ENCODE measurements around the gene NMNAT3. TPM values are rescaled to one million over a fixed set of nuclear protein-coding genes. Genes with fewer than 3 reads are reported as not detected.

Gene NMNAT3
- total RNA-seq, 1 donor, result 0.86 TPM

DNA sequence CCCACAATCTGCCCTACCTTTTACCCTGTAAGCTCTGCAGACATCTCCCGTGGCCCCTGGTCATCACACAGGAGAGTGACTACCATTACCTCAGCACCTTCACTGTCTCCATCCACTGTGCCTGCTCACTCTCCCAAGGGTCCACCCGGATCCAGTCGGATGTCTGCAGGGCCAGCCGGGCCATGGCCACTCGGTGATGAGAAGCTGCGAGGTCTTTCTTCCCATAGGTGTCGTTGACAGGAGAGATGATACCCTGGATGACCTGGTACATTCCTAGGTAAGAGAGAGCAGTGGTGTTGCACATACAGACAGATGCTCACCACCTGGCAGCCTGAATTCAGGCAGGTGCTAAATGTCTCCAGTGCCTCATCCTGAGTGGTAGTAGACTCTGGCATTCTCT, 99.0 kb downstream of the NMNAT3 start:
- H3K4me3 ChIP-seq (ENCODE audit: low read depth, low read length), result no peak overlapping the region
- TF ChIP-seq, protein P1, sequence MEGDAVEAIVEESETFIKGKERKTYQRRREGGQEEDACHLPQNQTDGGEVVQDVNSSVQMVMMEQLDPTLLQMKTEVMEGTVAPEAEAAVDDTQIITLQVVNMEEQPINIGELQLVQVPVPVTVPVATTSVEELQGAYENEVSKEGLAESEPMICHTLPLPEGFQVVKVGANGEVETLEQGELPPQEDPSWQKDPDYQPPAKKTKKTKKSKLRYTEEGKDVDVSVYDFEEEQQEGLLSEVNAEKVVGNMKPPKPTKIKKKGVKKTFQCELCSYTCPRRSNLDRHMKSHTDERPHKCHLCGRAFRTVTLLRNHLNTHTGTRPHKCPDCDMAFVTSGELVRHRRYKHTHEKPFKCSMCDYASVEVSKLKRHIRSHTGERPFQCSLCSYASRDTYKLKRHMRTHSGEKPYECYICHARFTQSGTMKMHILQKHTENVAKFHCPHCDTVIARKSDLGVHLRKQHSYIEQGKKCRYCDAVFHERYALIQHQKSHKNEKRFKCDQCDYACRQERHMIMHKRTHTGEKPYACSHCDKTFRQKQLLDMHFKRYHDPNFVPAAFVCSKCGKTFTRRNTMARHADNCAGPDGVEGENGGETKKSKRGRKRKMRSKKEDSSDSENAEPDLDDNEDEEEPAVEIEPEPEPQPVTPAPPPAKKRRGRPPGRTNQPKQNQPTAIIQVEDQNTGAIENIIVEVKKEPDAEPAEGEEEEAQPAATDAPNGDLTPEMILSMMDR (IDR thresholded peaks at IDR 0.05; ENCODE audit: insufficient read depth, low read depth, low read length), result no peak
- no peak for DNase-seq (ENCODE audit: low read depth)

DNA sequence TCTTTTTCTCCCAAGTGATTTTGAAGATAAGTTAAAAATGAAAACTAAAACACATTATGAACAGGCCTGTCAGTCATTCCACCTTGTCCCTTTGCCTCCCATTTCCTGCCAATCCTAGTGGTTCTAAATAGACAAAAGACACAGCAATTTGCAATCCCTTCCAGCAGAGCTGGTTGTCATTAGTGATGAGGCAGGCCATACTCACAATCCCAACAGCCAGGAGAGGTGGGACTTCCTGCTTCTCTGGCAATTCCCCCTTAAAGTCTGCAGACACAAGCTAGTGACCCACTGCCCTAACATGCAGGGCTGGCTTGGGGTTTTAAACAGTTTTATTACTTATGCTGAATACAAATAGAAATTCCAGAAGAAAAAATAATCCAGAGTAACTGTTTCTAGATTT, 99.9 kb downstream of the NMNAT3 start:
- H3K4me3 ChIP-seq (ENCODE audit: low read depth, low read length), result no peak overlapping the region
- DNase-seq (ENCODE audit: low read depth), result no peak
- TF ChIP-seq, protein P1 (IDR thresholded peaks at IDR 0.05; ENCODE audit: insufficient read depth, low read depth, low read length), result no peak

DNA sequence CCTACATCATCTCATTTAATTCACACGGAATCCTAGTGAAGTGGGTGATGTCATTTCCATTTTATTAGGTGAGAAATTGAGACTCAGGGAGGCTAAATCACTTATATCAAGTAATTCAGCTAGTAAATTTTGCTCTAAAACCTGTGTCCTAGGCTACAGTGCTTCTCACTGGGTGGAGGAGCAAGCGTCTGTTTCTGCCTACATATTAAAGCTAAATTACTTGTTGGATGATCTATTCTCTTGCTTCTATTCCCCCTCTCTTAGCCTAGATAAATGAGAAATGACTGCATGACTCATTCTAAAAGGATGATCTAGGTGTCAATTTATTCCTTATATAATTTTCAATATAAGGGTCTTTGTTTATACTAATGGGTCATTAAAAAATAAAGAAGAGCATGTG, 100.4 kb downstream of the NMNAT3 start:
- no peak for DNase-seq (ENCODE audit: low read depth)
- TF ChIP-seq, protein P1 (IDR thresholded peaks at IDR 0.05; ENCODE audit: insufficient read depth, low read depth, low read length), result no peak
- no peak overlapping the region for H3K4me3 ChIP-seq (ENCODE audit: low read depth, low read length)

DNA sequence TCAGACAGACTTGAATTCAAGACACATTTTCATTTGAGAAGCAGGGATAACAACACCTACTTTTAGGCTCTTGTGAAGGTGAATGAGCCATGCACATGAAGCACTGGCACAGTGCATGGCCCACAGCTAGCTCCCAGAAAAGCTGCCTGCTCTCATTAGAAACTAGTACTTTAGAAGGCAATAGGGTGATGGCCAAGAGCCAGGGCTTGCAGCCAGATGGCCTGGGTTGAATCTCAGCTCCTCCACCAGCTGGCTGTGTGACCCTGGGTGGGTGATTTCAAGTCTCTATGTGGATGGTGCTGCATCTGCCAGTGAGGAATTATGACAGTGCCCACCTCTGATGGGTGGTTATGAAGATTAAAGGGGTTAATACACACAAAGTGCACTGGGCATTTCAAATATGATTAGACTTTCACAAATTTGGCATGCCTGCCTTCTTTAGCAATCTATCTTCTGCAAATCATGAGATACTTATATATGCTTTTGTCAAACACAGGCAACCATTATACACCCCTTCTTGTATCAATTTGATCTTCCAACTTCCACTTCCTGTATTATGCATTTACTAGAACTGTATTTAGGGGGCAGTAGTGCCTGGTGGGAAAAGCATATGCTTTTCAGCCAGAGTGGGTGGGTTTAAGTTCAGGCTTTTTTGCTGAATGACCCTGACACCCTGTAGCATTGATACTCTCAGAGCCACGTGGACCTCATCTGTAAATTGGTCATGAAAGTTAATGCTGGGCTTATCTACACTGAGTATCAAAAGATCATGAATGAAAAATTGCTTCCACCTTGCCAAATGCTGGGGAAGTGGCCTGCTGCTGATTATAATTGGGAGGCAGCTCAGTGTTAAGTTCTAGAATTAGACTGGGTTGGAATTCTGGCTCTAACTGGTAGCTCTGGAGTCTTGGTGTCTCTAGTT, 103.5 kb downstream of the NMNAT3 start:
- no peak overlapping the region for H3K4me3 ChIP-seq (ENCODE audit: low read depth, low read length)
- DNase-seq (ENCODE audit: low read depth), result no peak
- TF ChIP-seq, protein P1 (IDR thresholded peaks at IDR 0.05; ENCODE audit: insufficient read depth, low read depth, low read length), result no peak

DNA sequence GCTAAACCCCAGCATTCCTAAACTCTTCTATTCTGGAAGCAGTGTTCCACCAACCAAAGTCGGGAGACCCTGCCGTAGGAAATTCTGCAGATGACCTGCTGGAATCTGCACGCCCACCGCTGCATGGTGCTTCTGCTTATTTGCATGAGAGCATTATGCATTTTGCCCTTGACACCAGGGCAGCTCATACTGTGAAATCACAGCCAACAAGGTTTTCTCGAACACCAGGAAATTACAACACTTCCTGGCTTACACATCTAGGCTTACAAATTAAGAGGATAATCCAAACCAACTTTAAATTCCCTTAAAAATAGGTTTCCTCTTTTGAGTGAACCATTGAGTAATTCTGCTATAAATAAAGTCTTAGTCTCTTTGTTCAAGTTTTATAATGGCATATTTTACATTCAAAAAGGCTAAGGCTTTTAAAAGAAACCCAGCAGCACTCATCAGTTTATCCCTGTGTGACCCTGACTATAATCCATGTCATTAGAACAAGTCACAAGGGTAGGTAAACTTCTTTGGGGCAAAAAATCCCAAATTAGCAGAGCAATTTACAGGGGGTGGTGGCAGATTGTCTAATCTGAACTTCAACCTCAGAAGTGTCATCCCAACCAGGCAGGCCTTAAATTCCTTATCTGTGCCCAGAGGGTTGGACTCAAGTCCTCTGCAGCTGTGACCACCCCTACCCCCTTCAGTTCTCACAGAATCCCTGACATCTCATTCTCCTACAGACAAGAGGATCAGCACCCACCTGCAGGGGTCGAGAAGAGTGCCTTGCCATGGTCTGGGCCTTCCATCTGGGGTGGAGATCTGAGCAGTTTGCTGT, 104.7 kb downstream of the NMNAT3 start:
- TF ChIP-seq, protein P1 (IDR thresholded peaks at IDR 0.05; ENCODE audit: insufficient read depth, low read depth, low read length), result no peak
- no peak overlapping the region for H3K4me3 ChIP-seq (ENCODE audit: low read depth, low read length)
- DNase-seq (ENCODE audit: low read depth), result no peak

DNA sequence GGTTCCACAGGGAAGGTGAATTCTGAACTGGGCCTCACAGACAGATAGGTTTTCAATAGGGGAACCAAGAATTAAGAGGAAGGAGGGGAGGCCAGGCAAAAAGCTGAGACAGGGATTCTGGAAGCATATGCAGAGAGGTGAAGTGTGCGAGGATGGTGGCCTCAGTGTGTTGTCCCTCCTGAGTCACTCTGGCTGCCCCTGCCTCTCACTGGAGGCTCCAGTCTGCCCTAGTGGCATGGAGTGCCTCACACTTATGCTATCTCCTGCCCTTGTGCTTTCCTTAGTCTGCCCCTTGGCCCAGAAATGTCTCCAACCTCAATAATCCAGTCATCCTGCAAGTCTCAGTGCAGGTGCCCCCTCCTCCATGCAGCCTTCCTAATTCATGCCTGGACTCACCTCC, 106.1 kb downstream of the NMNAT3 start:
- TF ChIP-seq, protein P1 (IDR thresholded peaks at IDR 0.05; ENCODE audit: insufficient read depth, low read depth, low read length), result no peak
- DNase-seq (ENCODE audit: low read depth), result no peak
- no peak overlapping the region for H3K4me3 ChIP-seq (ENCODE audit: low read depth, low read length)

All from fibroblast of villous mesenchyme (primary cell).